K562 (cell line): ENCODE results near the gene CALML4. TPM values are rescaled to one million over a fixed set of nuclear protein-coding genes. Genes with fewer than 3 reads are reported as not detected.

Experiments used
- ATAC-seq: fragments of 200-7000 bp; cut with Tn5 transposase; 3 replicates; pipeline ENCODE4 v1.9.1; 2020; ENCODE audit warnings: moderate library complexity
- BruUV-seq: library from RNA; stranded (reverse); fragments of 400-500 nt; replicated peaks from 2 replicates; lab custom pipeline; 2021; lab: Mats Ljungman, UMichigan
- CTCF ChIA-PET: fragments of 300-600 bp; formaldehyde crosslinking; extraction: SDS; loops from one replicate; lab custom pipeline; 2021; ENCODE audit warnings: low intra/inter-chr PET ratio; lab: Yijun Ruan, JAX
- POLR2A ChIA-PET: fragments of 300-600, 350-650 bp; sonication (Branson Sonifier 250); formaldehyde crosslinking; extraction: SDS; loops from one replicate; lab custom pipeline; 2021; ENCODE audit warnings: antibody characterized with exemption, inconsistent platforms; lab: Yijun Ruan, JAX
- DNase-seq, 4 experiments: peaks; one replicate each; pipeline versions ENCODE4 v3.0.0 to v3.0.0-alpha.2; 2011 to 2018; ENCODE audit warnings: low spot score in 3 of 4, mixed read lengths in 3 of 4; ENCODE audit errors: extremely low read depth in 1 of 4
- FAIRE-seq: peaks from 2 replicates; lab custom pipeline; 2011; peaks lifted over from hg19 to GRCh38; lab: Jason Lieb, UNC
- H2AFZ ChIP-seq: 2 replicates; pipeline ENCODE4 v1.6.0; 2011; ENCODE audit warnings: low read depth, low read length, control low read depth, inconsistent platforms
- H3K27ac ChIP-seq: fragments of 200-600 bp; 3 replicates; pipeline ENCODE4 v1.8.0; 2011; ENCODE audit warnings: low read depth, mild to moderate bottlenecking, control low read depth, inconsistent platforms, low read length, moderate library complexity, mixed read lengths; ENCODE audit errors: extremely low read depth
- H3K27me3 ChIP-seq, 2 experiments: fragments of 300-600 bp in 1 of 2; 2 replicates in 1 of 2; 3 replicates in 1 of 2; pipeline versions ENCODE4 v1.6.0 to v1.8.0; 2011; ENCODE audit warnings: inconsistent platforms in 2 of 2, low read length in 2 of 2, mild to moderate bottlenecking in 1 of 2, mixed read lengths in 1 of 2, moderate library complexity in 1 of 2; ENCODE audit not compliant: control insufficient read depth in 2 of 2, insufficient read depth in 2 of 2
- H3K36me3 ChIP-seq: fragments of 300-600 bp; 3 replicates; pipeline ENCODE4 v1.8.0; 2011; ENCODE audit warnings: mild to moderate bottlenecking, low read length, inconsistent platforms; ENCODE audit not compliant: control insufficient read depth, insufficient read depth
- H3K4me1 ChIP-seq, 2 experiments: fragments of 200-600 bp in 1 of 2; replicated peaks in 1 of 2; 2 replicates in 1 of 2; 3 replicates in 1 of 2; pipeline versions ENCODE4 v1.5.1 to v1.8.0; 2011; ENCODE audit warnings: inconsistent platforms in 2 of 2, low read length in 2 of 2, mild to moderate bottlenecking in 1 of 2, mixed read lengths in 1 of 2, moderate library complexity in 1 of 2; ENCODE audit not compliant: control insufficient read depth in 2 of 2, insufficient read depth in 2 of 2
- H3K4me2 ChIP-seq: 2 replicates; pipeline ENCODE4 v1.6.1; 2011; ENCODE audit warnings: low read length, control low read depth, inconsistent platforms, mixed read lengths; ENCODE audit not compliant: insufficient read depth
- H3K4me3 ChIP-seq: fragments of 200-600 bp; sonication (generic), shearing (Covaris generic); 2 replicates; pipeline ENCODE4 v1.5.1; 2016; ENCODE audit warnings: control low read depth, inconsistent platforms
- H3K79me2 ChIP-seq: fragments of 200-600 bp; 3 replicates; pipeline ENCODE4 v1.8.0; 2011; ENCODE audit warnings: low read length, inconsistent platforms; ENCODE audit not compliant: control insufficient read depth, insufficient read depth
- H3K9ac ChIP-seq, 2 experiments: 2 replicates each; pipeline versions ENCODE4 v1.6.0 to v1.6.1; 2011; ENCODE audit warnings: low read depth in 2 of 2, low read length in 2 of 2, control low read depth in 1 of 2, inconsistent platforms in 1 of 2, mild to moderate bottlenecking in 1 of 2, mixed read lengths in 1 of 2; ENCODE audit not compliant: insufficient read depth in 1 of 2
- H3K9me1 ChIP-seq: one replicate; pipeline ENCODE4 v1.6.0; 2011; ENCODE audit warnings: inconsistent platforms, mild to moderate bottlenecking, low read length, moderate library complexity; ENCODE audit not compliant: control insufficient read depth, insufficient read depth
- H3K9me3 ChIP-seq: replicated peaks from 2 replicates; pipeline ENCODE4 v1.5.1; 2011; ENCODE audit warnings: low read depth, low read length, inconsistent platforms; ENCODE audit not compliant: control insufficient read depth, insufficient read depth
- H4K20me1 ChIP-seq: replicated peaks from 2 replicates; pipeline ENCODE4 v1.6.1; 2011; ENCODE audit warnings: low read length, inconsistent platforms, mixed read lengths; ENCODE audit not compliant: control insufficient read depth, insufficient read depth
- BMI1 ChIP-seq: fragments of 150-350 bp; IDR thresholded peaks from 2 replicates; pipeline ENCODE4 v1.6.1; 2014; ENCODE audit warnings: low read length
- PHB ChIP-seq: fragments of 250-450 bp; sonication (Bioruptor Pico); IDR thresholded peaks from 2 replicates; pipeline ENCODE4 v1.5.0; 2021
- SMC3 ChIP-seq: conservative IDR thresholded peaks from 2 replicates; pipeline ENCODE4 v1.6.1; 2011; ENCODE audit warnings: low read depth, low read length, improper control_type of control experiment; ENCODE audit not compliant: insufficient read depth
- TOE1 ChIP-seq, 2 experiments: fragments of 450-650 bp in 1 of 2; sonication (generic) in 1 of 2; formaldehyde crosslinking in 1 of 2; IDR thresholded peaks; 2 replicates each; pipeline versions ENCODE4 v1.7.1 to v1.8.0; 2016 to 2022; ENCODE audit warnings: borderline replicate concordance in 2 of 2, mild to moderate bottlenecking in 2 of 2, antibody characterized with exemption in 1 of 2, inconsistent platforms in 1 of 2, low read depth in 1 of 2, missing genetic modification reagents in 1 of 2, moderate library complexity in 1 of 2
- WGBS: fragments of 100-300 bp; shearing (Covaris generic); methylation state at CpG from one replicate; pipeline ENCODE4 v1.1.6; 2016; ENCODE audit warnings: low coverage, mixed read lengths; ENCODE audit not compliant: insufficient coverage; ENCODE audit errors: missing lambda C conversion rate; 5-methylcytosine and 5-hydroxymethylcytosine counted together
- in situ Hi-C: fragments of 300-500 bp; cut with MboI; formaldehyde crosslinking; loops from 4 replicates; pipeline ENCODE4 v1.15.0; 2018; ENCODE audit warnings: inconsistent platforms, mixed read lengths
- intact Hi-C: fragments of 100-400 bp; cut with micrococcal nuclease; formaldehyde crosslinking; loops from 2 replicates; pipeline ENCODE4 v1.14.2; 2022
- polyA plus RNA-seq, 8 experiments: library from polyadenylated mRNA; depleted of rRNA in 4 of 8; stranded (reverse) in 5 of 8; unstranded in 3 of 8; fragments of >200 nt; fragmentation: Nextera tagmentation in 2 of 8; fragmentation: Illumina TruSeq in 1 of 8; extraction: Ambion mirVana in 2 of 8; extraction: Trizol in 1 of 8; gene quantifications; 2 replicates each; pipeline versions ENCODE4 v1.2.1 to v1.2.3, GENCODE V29; 2011 to 2014; ENCODE audit warnings: inconsistent platforms in 1 of 8, missing spikeins in 1 of 8
- total RNA-seq, 7 experiments: library from RNA; depleted of rRNA in 6 of 7; stranded (reverse); fragments of >200 nt in 6 of 7; fragmentation: Illumina TruSeq in 2 of 7; extraction: Trizol in 2 of 7; gene quantifications; 2 replicates each; pipeline versions ENCODE4 v1.2.1 to v1.2.3, GENCODE V29; 2011 to 2021; ENCODE audit warnings: low replicate concordance in 1 of 7
- TF ChIP-seq, protein P1 (sequence below), 3 experiments: IDR thresholded peaks in 2 of 3; conservative IDR thresholded peaks in 1 of 3; 2 replicates each; pipeline ENCODE4 v1.5.1; 2011 to 2012; ENCODE audit warnings: low read length in 3 of 3, mild to moderate bottlenecking in 3 of 3, control low read depth in 2 of 3, improper control_type of control experiment in 1 of 3, inconsistent platforms in 1 of 3, low read depth in 1 of 3, mixed read lengths in 1 of 3, moderate library complexity in 1 of 3; ENCODE audit not compliant: insufficient read depth in 2 of 3
- TF ChIP-seq, protein P2 (sequence below): fragments of 250-450 bp; sonication (Bioruptor Pico); IDR thresholded peaks from 2 replicates; pipeline ENCODE4 v1.6.1; 2021; ENCODE audit warnings: mild to moderate bottlenecking
- TF ChIP-seq, protein P3 (sequence below): sonication (generic); formaldehyde crosslinking; IDR thresholded peaks from 2 replicates; pipeline ENCODE4 v1.8.0; 2022; ENCODE audit warnings: missing genetic modification reagents, mild to moderate bottlenecking, moderate library complexity, borderline replicate concordance

CALML4 gene
- total and polyA plus RNA-seq, 9 of the 15 experiments (the other 6 are each of a cell fraction or from before 2014, with no cell fraction given): 2.8 to 30.6 (median 15.5) TPM

DNA sequence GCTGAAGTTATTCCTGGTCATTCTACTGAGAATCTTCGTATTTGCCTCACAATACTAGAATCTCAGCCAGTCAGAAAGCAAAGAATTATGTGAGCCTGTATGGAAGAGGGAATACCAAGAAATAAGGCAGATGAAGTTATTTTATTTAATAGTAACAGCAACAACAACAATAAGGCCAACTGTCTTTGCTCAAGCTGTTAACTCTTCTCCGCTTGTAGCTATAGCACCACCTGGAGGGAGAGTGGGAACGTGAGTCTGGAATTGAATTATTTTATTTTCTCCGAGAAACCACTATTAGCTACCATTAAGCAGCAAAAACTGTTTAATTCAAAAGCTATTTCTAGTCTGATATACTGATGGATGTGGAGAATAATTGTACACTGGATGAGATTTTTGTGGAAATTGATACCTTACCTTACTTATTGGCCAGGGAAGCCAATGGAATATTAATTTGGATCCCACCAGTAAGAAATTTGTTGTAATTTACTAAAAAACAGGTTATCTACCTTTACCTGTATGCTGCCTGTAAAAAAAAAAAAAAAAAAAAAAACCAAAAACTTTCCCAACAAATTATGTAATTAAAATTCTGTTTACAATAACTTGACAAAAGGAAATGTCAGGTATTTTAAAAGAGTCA lies 50.1 kb downstream of the CALML4 start:
- no peaks in the 10 kb centered on the region for H3K79me2 ChIP-seq
- ATAC-seq (peak; percentile 66; the same call in 2 of the 3 replicates), FAIRE-seq (peak; percentile 89), DNase-seq (peak in 3 of 4 experiments; percentile 24 to 56 (median 26))
- no peaks in the 10 kb centered on the region for H3K9me1 ChIP-seq
- WGBS: 66% methylated on average over 4 of the region's 4 CpGs
- H3K4me3 ChIP-seq: no peak overlapping the region
- peaks cover 55% of the 10 kb centered on the region for H3K36me3 ChIP-seq
- ChIA-PET POLR2A (interaction anchor here (1.0 to 1.5 kb wide), 5 partner anchors 14 to 314 kb away, joined by 3 to 6 read pairs (median 4); partner anchors contain the start of gene PIAS1), CTCF (interaction anchor here (0.9 to 2.1 kb wide), 4 partner anchors 288 to 315 kb away, joined by 3 to 13 read pairs (median 4); partner anchors contain the start of gene RNU6-1)
- in situ Hi-C loops (no loop called here), intact Hi-C loops (loop anchor here (1.0 to 10.0 kb wide), 2 partner anchors 100 to 292 kb away; partner anchors contain the start of gene PIAS1)
- H2AFZ ChIP-seq: no peak overlapping the region
- no peaks in the 10 kb centered on the region for H4K20me1 ChIP-seq
- no peak overlapping the region for H3K27ac ChIP-seq
- H3K9ac ChIP-seq: no peak overlapping the region
- H3K4me2 ChIP-seq: no peak overlapping the region
- BruUV-seq: no TSS peak
- no peaks in the 10 kb centered on the region for H3K4me1 ChIP-seq
- H3K9me3 ChIP-seq: no peaks in the 10 kb centered on the region
- no peaks in the 10 kb centered on the region for H3K27me3 ChIP-seq
- TF ChIP-seq, protein P1, sequence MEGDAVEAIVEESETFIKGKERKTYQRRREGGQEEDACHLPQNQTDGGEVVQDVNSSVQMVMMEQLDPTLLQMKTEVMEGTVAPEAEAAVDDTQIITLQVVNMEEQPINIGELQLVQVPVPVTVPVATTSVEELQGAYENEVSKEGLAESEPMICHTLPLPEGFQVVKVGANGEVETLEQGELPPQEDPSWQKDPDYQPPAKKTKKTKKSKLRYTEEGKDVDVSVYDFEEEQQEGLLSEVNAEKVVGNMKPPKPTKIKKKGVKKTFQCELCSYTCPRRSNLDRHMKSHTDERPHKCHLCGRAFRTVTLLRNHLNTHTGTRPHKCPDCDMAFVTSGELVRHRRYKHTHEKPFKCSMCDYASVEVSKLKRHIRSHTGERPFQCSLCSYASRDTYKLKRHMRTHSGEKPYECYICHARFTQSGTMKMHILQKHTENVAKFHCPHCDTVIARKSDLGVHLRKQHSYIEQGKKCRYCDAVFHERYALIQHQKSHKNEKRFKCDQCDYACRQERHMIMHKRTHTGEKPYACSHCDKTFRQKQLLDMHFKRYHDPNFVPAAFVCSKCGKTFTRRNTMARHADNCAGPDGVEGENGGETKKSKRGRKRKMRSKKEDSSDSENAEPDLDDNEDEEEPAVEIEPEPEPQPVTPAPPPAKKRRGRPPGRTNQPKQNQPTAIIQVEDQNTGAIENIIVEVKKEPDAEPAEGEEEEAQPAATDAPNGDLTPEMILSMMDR (IDR thresholded peaks at IDR 0.05 in 2 of 3, conservative IDR thresholded peaks at IDR 0.05 in 1 of 3; ENCODE audit: insufficient read depth in 2 of 3, low read depth in 1 of 3, low read length in 3 of 3): peak; percentile 56 to 79 (median 58)
- TF ChIP-seq PHB (CRISPR knock-in tag) (no peak), TOE1 (IDR thresholded peaks at IDR 0.05; ENCODE audit: borderline replicate concordance) (no peak), TOE1 (CRISPR knock-in tag; IDR thresholded peaks at IDR 0.05; ENCODE audit: borderline replicate concordance, low read depth) (no peak), SMC3 (peak; percentile 60), BMI1 (no peak)
- TF ChIP-seq, protein P2, sequence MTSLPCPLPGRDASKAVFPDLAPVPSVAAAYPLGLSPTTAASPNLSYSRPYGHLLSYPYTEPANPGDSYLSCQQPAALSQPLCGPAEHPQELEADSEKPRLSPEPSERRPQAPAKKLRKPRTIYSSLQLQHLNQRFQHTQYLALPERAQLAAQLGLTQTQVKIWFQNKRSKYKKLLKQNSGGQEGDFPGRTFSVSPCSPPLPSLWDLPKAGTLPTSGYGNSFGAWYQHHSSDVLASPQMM: no peak
- TF ChIP-seq, protein P3, sequence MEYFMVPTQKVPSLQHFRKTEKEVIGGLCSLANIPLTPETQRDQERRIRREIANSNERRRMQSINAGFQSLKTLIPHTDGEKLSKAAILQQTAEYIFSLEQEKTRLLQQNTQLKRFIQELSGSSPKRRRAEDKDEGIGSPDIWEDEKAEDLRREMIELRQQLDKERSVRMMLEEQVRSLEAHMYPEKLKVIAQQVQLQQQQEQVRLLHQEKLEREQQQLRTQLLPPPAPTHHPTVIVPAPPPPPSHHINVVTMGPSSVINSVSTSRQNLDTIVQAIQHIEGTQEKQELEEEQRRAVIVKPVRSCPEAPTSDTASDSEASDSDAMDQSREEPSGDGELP: no peak
